OCI-LY7 (cell line): ENCODE data around the gene NIPSNAP3A. TPM values are rescaled to one million over a fixed set of nuclear protein-coding genes. Genes with fewer than 3 reads are reported as not detected.

Experiments used
- BruUV-seq: library from RNA; stranded (reverse); fragments of 400-500 nt; replicated peaks from 2 replicates; lab custom pipeline; 2021; lab: Mats Ljungman, UMichigan
- CTCF ChIA-PET: fragments of 300-600 bp; sonication (Branson Sonifier 250); formaldehyde crosslinking; loops from one replicate; lab custom pipeline; 2022; ENCODE audit warnings: antibody characterized with exemption; ENCODE audit not compliant: unreplicated experiment; lab: Charles Lee
- POLR2A ChIA-PET: fragments of 300-600 bp; sonication (Branson Sonifier 250); formaldehyde crosslinking; loops from one replicate; lab custom pipeline; 2022; ENCODE audit warnings: antibody characterized with exemption; lab: Charles Lee
- DNase-seq: peaks from one replicate; pipeline ENCODE4 v3.0.0-alpha.2; 2015; ENCODE audit warnings: low spot score
- H2AFZ ChIP-seq: fragments of 200-600 bp; sonication (generic), shearing (Covaris generic); 2 replicates; pipeline ENCODE4 v1.6.1; 2014; ENCODE audit warnings: mild to moderate bottlenecking, antibody characterized with exemption, low read length, moderate library complexity
- H3K27ac ChIP-seq: fragments of 200-600 bp; sonication (generic); 2 replicates; pipeline ENCODE4 v1.5.1; 2014; ENCODE audit warnings: mixed run types, low read depth, mild to moderate bottlenecking, moderate library complexity, low read length, inconsistent platforms; ENCODE audit not compliant: poor library complexity, severe bottlenecking
- H3K36me3 ChIP-seq: fragments of 200-600 bp; sonication (generic); 2 replicates; pipeline ENCODE4 v1.6.1; 2014; ENCODE audit warnings: mild to moderate bottlenecking, antibody characterized with exemption, low read length, moderate library complexity, mixed read lengths; ENCODE audit not compliant: insufficient read depth
- H3K4me1 ChIP-seq: fragments of 200-600 bp; sonication (generic); 2 replicates; pipeline ENCODE4 v1.5.1; 2014; ENCODE audit warnings: mild to moderate bottlenecking, low read length; ENCODE audit not compliant: insufficient read depth, poor library complexity, severe bottlenecking
- H3K4me2 ChIP-seq: fragments of 200-600 bp; sonication (generic); 2 replicates; pipeline ENCODE4 v1.6.1; 2014; ENCODE audit warnings: mild to moderate bottlenecking, low read length
- H3K4me3 ChIP-seq: fragments of 200-600 bp; sonication (generic); 2 replicates; pipeline ENCODE4 v1.5.1; 2014; ENCODE audit warnings: mild to moderate bottlenecking, low read depth, low read length; ENCODE audit not compliant: poor library complexity, severe bottlenecking
- H3K79me2 ChIP-seq: fragments of 200-600 bp; sonication (generic); 2 replicates; pipeline ENCODE4 v1.6.1; 2016; ENCODE audit warnings: low read depth, mild to moderate bottlenecking, low read length, moderate library complexity, mixed read lengths; ENCODE audit not compliant: insufficient read depth
- H3K9me2 ChIP-seq: fragments of 200-600 bp; sonication (generic); 2 replicates; pipeline ENCODE4 v1.6.1; 2016; ENCODE audit warnings: mild to moderate bottlenecking, low read length, mixed read lengths; ENCODE audit not compliant: insufficient read depth
- H3K9me3 ChIP-seq: fragments of 200-600 bp; sonication (generic); 2 replicates; pipeline ENCODE4 v1.6.1; 2014; ENCODE audit warnings: mild to moderate bottlenecking, mixed run types, low read length, mixed read lengths
- H4K20me1 ChIP-seq: fragments of 200-600 bp; sonication (generic); 2 replicates; pipeline ENCODE4 v1.6.1; 2014; ENCODE audit warnings: mild to moderate bottlenecking, antibody characterized with exemption, low read length, moderate library complexity, mixed read lengths; ENCODE audit not compliant: insufficient read depth
- CTCF ChIP-seq: fragments of 200-600 bp; sonication (generic); conservative IDR thresholded peaks from 2 replicates; pipeline ENCODE4 v1.5.1; 2014; ENCODE audit warnings: mild to moderate bottlenecking, antibody characterized with exemption, low read length, moderate library complexity, mixed read lengths
- EZH2phosphoT487 ChIP-seq: fragments of 200-600 bp; sonication (generic); IDR thresholded peaks from 2 replicates; pipeline ENCODE4 v1.6.1; 2018; ENCODE audit warnings: low read depth, borderline replicate concordance, mild to moderate bottlenecking, mixed run types, antibody characterized with exemption, low read length, moderate library complexity, mixed read lengths
- intact Hi-C: fragments of 100-400 bp; cut with micrococcal nuclease; formaldehyde crosslinking; loops from one replicate; pipeline ENCODE4 v1.10.0; 2022; ENCODE audit not compliant: unreplicated experiment
- total RNA-seq, 2 experiments: library from RNA; depleted of rRNA in 1 of 2; stranded (reverse); fragments of >200 nt in 1 of 2; shearing (Covaris generic) in 1 of 2; gene quantifications; 2 replicates each; pipeline ENCODE4 v1.2.3, GENCODE V29; 2014 to 2022

Gene NIPSNAP3A
- total RNA-seq, 2 experiments from 2014 or later, result 20.2 to 25.2 TPM

GRCh38 chr9:104775574-104775936 lies 28.1 kb downstream of the NIPSNAP3A start:
- Histone ChIP-seq H3K4me3 (peak overlapping the region; percentile 64), H3K79me2 (peaks cover 20% of the 10 kb centered on the region; the same call in 1 of the 2 replicates), H3K27ac (peak overlapping the region; percentile 22), H4K20me1 (no peaks in the 10 kb centered on the region), H3K9me2 (no peaks in the 10 kb centered on the region), H3K36me3 (no peaks in the 10 kb centered on the region), H3K9me3 (peaks cover 7% of the 10 kb centered on the region; the same call in 1 of the 2 replicates), H3K4me1 (peaks cover 69% of the 10 kb centered on the region), H2AFZ (peak overlapping the region; percentile 81; the same call in 1 of the 2 replicates), H3K4me2 (peak overlapping the region; percentile 88)
- TF ChIP-seq EZH2phosphoT487 (no peak), CTCF (no peak)
- POLR2A ChIA-PET, result interaction anchor here (0.6 to 2.6 kb wide), 2 partner anchors 22 to 608 kb away, joined by 3 to 11 read pairs; no protein-coding TSS in a partner anchor
- no TSS peak for BruUV-seq
- intact Hi-C loops, result loop anchor here (2.0 to 10.0 kb wide), 2 partner anchors 27 to 469 kb away; partner anchors contain the start of gene SLC44A1
- CTCF ChIA-PET, result no interaction called here
- no peak for DNase-seq

- H3K4me1 ChIP-seq, result peaks cover 67% of the 10 kb centered on the region
- H3K36me3 ChIP-seq, result no peaks in the 10 kb centered on the region
- no peaks in the 10 kb centered on the region for H4K20me1 ChIP-seq
- TF ChIP-seq CTCF, result no peak
- no peak for TF ChIP-seq EZH2phosphoT487
- H2AFZ ChIP-seq, result peak overlapping the region; percentile 81; the same call in 1 of the 2 replicates
- no peak overlapping the region for H3K4me3 ChIP-seq
- peaks cover 7% of the 10 kb centered on the region; the same call in 1 of the 2 replicates for H3K9me3 ChIP-seq
- H3K79me2 ChIP-seq, result peaks cover 20% of the 10 kb centered on the region; the same call in 1 of the 2 replicates
- POLR2A ChIA-PET, result interaction anchor here (0.6 to 2.6 kb wide), 2 partner anchors 22 to 608 kb away, joined by 3 to 11 read pairs; no protein-coding TSS in a partner anchor
- no TSS peak for BruUV-seq
- CTCF ChIA-PET, result no interaction called here
- peak overlapping the region; percentile 88 for H3K4me2 ChIP-seq
- intact Hi-C loops, result loop anchor here (2.0 to 10.0 kb wide), 2 partner anchors 27 to 469 kb away; partner anchors contain the start of gene SLC44A1
- DNase-seq, result no peak
- H3K9me2 ChIP-seq, result no peaks in the 10 kb centered on the region
- H3K27ac ChIP-seq, result peak overlapping the region; percentile 22
Measured at GRCh38 chr9:104775976-104776375, 28.5 kb downstream of the NIPSNAP3A start.

GRCh38 chr9:104776797-104777196 lies 29.3 kb downstream of the NIPSNAP3A start:
- no peak for TF ChIP-seq CTCF
- no peak for TF ChIP-seq EZH2phosphoT487
- H3K79me2 ChIP-seq, result peaks cover 26% of the 10 kb centered on the region; the same call in 1 of the 2 replicates
- DNase-seq, result no peak
- intact Hi-C loops, result loop anchor here (10.0 kb wide), 1 partner anchor 468 kb away; the partner anchor contains the start of gene SLC44A1
- no peak overlapping the region for H3K4me3 ChIP-seq
- ChIA-PET CTCF (no interaction called here), POLR2A (no interaction called here)
- H3K9me2 ChIP-seq, result no peaks in the 10 kb centered on the region
- H3K4me1 ChIP-seq, result peaks cover 62% of the 10 kb centered on the region
- H2AFZ ChIP-seq, result no peak overlapping the region
- H3K4me2 ChIP-seq, result no peak overlapping the region
- H3K36me3 ChIP-seq, result no peaks in the 10 kb centered on the region
- no TSS peak for BruUV-seq
- no peaks in the 10 kb centered on the region for H3K9me3 ChIP-seq
- no peak overlapping the region for H3K27ac ChIP-seq
- H4K20me1 ChIP-seq, result no peaks in the 10 kb centered on the region
